Fibroblast of the aortic adventitia (primary cell): Measurements from ENCODE around the gene DLGAP4. TPM values are rescaled to one million over a fixed set of nuclear protein-coding genes. Genes with fewer than 3 reads are reported as not detected.

Experiments used
- DNase-seq: peaks from one replicate; pipeline ENCODE4 v3.0.0-alpha.2; 2010; ENCODE audit warnings: low read depth
- H3K4me3 ChIP-seq: 2 replicates; pipeline ENCODE4 v1.5.1; 2011; ENCODE audit warnings: low read depth, mild to moderate bottlenecking, control low read depth, low read length, moderate library complexity
- total RNA-seq: library from RNA; depleted of rRNA; stranded (reverse); fragments of >200 nt; gene quantifications from 2 replicates; pipeline ENCODE4 v1.2.3, GENCODE V29; 2012; ENCODE audit warnings: low replicate concordance
- TF ChIP-seq, protein P1 (sequence below): IDR thresholded peaks from 2 replicates; pipeline ENCODE4 v1.5.1; 2011; ENCODE audit warnings: mild to moderate bottlenecking, low read length, control low read depth, inconsistent platforms; ENCODE audit not compliant: insufficient read depth

Gene DLGAP4
- total RNA-seq, 1 donor, result 19.5 TPM

DNA sequence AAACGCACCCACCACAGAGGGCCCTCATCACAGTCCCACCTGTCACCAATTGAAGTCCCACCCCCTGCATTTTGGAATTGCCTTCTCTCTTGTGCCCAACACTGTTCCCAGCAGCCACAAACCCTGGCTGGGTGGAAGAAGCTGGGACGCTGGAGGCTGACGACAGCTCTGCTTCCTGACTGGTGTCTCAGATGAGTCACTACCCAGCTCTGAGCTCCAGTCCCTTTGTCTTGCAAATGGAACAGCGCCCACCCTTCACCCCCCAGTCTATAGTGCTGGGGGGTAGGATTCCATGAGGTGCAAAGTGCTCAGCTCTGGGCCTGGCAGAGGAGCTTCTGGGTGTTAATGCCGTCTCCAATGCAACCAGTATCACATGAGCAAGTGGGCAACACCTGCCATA lies 85.3 kb downstream of the DLGAP4 start:
- DNase-seq, result no peak
- no peak overlapping the region for H3K4me3 ChIP-seq
- TF ChIP-seq, protein P1, sequence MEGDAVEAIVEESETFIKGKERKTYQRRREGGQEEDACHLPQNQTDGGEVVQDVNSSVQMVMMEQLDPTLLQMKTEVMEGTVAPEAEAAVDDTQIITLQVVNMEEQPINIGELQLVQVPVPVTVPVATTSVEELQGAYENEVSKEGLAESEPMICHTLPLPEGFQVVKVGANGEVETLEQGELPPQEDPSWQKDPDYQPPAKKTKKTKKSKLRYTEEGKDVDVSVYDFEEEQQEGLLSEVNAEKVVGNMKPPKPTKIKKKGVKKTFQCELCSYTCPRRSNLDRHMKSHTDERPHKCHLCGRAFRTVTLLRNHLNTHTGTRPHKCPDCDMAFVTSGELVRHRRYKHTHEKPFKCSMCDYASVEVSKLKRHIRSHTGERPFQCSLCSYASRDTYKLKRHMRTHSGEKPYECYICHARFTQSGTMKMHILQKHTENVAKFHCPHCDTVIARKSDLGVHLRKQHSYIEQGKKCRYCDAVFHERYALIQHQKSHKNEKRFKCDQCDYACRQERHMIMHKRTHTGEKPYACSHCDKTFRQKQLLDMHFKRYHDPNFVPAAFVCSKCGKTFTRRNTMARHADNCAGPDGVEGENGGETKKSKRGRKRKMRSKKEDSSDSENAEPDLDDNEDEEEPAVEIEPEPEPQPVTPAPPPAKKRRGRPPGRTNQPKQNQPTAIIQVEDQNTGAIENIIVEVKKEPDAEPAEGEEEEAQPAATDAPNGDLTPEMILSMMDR, result no peak

GRCh38 chr20:36391955-36392354 lies 85.8 kb downstream of the DLGAP4 start:
- TF ChIP-seq, protein P1, result no peak
- DNase-seq, result no peak
- no peak overlapping the region for H3K4me3 ChIP-seq

GRCh38 chr20:36392989-36393388 lies 86.8 kb downstream of the DLGAP4 start:
- no peak for DNase-seq
- no peak overlapping the region for H3K4me3 ChIP-seq
- TF ChIP-seq, protein P1, result no peak

- DNase-seq, result no peak
- no peak overlapping the region for H3K4me3 ChIP-seq
- TF ChIP-seq, protein P1, result no peak
Measured at GRCh38 chr20:36394340-36394965, 88.3 kb downstream of the DLGAP4 start.

- no peak for DNase-seq
- no peak overlapping the region for H3K4me3 ChIP-seq
- TF ChIP-seq, protein P1, result no peak
Measured at GRCh38 chr20:36396340-36396739, 90.2 kb downstream of the DLGAP4 start.

GRCh38 chr20:36396847-36397630 lies 90.9 kb downstream of the DLGAP4 start:
- TF ChIP-seq, protein P1, result no peak
- no peak for DNase-seq
- H3K4me3 ChIP-seq, result no peak overlapping the region
